Activated CD8-positive, alpha-beta memory T cell treated with anti-CD3 and anti-CD28 coated beads for 4 hours (primary cell): ENCODE results near the gene PRC1.
A peak's percentile ranks its signal among the peaks of the same experiment; 100 is the strongest.
"Not testable (repeated sequence)": the region's sequence is repeated elsewhere in the genome, so short reads cannot be mapped to it uniquely, and the experiment has no call there.

ENCODE experiments used
- DNase-seq, 2 donors: peaks; one replicate each; pipeline ENCODE4 v3.0.0-alpha.2; 2020; ENCODE audit warnings: low read depth in 2 of 2

Gene PRC1

GRCh38 chr15:90934256-90934948 is 59.9 kb downstream of the PRC1 start:
- DNase-seq: peak; percentile 64 to 72

- no peak for DNase-seq
These were observed 61.0 kb downstream of the PRC1 start for GRCh38 chr15:90933301-90933700.

GRCh38 chr15:90932660-90932991 is 61.7 kb downstream of the PRC1 start:
- no peak for DNase-seq

GRCh38 chr15:90931828-90932659 is 62.3 kb downstream of the PRC1 start, which contains the start of gene HDDC3:
Gene HDDC3 (minus strand): TSS chr15:90932549. CDS start chr15:90932540, 9 bp downstream.
- peak; percentile 74 to 78 for DNase-seq

GRCh38 chr15:90931575-90931827 is 62.8 kb downstream of the PRC1 start:
- no peak for DNase-seq

GRCh38 chr15:90930861-90931574 is 63.3 kb downstream of the PRC1 start:
- DNase-seq: no peak

GRCh38 chr15:90929246-90930019 is 64.9 kb downstream of the PRC1 start:
- DNase-seq: no peak

GRCh38 chr15:90928106-90928505 is 66.2 kb downstream of the PRC1 start:
- DNase-seq: not testable (repeated sequence)

GRCh38 chr15:90926766-90927165 is 67.6 kb downstream of the PRC1 start:
- not testable (repeated sequence) for DNase-seq

GRCh38 chr15:90924375-90924774 is 70.0 kb downstream of the PRC1 start:
- DNase-seq: no peak

GRCh38 chr15:90922712-90923322 is 71.5 kb downstream of the PRC1 start:
- DNase-seq: not testable (repeated sequence)

- DNase-seq: no peak
These were observed 72.4 kb downstream of the PRC1 start for GRCh38 chr15:90921887-90922286.

- DNase-seq: no peak
These were observed 75.5 kb downstream of the PRC1 start for GRCh38 chr15:90918835-90919234.

- no peak for DNase-seq
These were observed 76.1 kb downstream of the PRC1 start for GRCh38 chr15:90918034-90918788.

- DNase-seq: no peak
These were observed 76.8 kb downstream of the PRC1 start for GRCh38 chr15:90917569-90917968.

GRCh38 chr15:90916461-90916860 is 77.9 kb downstream of the PRC1 start:
- DNase-seq: no peak
